Panc1 (cell line): ENCODE measurements around the gene FKBP1A. TPM values are rescaled to one million over a fixed set of nuclear protein-coding genes. Genes with fewer than 3 reads are reported as not detected.

Source experiments
- ATAC-seq: fragments of 200-7000 bp; cut with Tn5 transposase; 2 replicates; pipeline ENCODE4 v1.9.1; 2020; ENCODE audit warnings: mild to moderate bottlenecking, moderate library complexity
- BruUV-seq: library from RNA; stranded (reverse); fragments of 400-500 nt; replicated peaks from 2 replicates; lab custom pipeline; 2021; lab: Mats Ljungman, UMichigan
- CTCF ChIA-PET: fragments of 300-600 bp; sonication (Branson Sonifier 250); formaldehyde crosslinking; loops from one replicate; lab custom pipeline; 2022; ENCODE audit warnings: antibody characterized with exemption; lab: Charles Lee
- POLR2A ChIA-PET: fragments of 300-600 bp; sonication (Branson Sonifier 250); formaldehyde crosslinking; loops from one replicate; lab custom pipeline; 2022; ENCODE audit warnings: antibody characterized with exemption; lab: Charles Lee
- DNase-seq: peaks from one replicate; pipeline ENCODE4 v3.0.0-alpha.2; 2010; ENCODE audit warnings: low read depth, low spot score
- H3K27ac ChIP-seq: 2 replicates; pipeline ENCODE4 v1.5.1; 2011; ENCODE audit warnings: mild to moderate bottlenecking, low read length, inconsistent platforms
- H3K27me3 ChIP-seq: fragments of 200-500 bp; sonication (Bioruptor generic); 2 replicates; pipeline ENCODE4 v1.6.0; 2014; ENCODE audit warnings: low read length, inconsistent platforms; ENCODE audit not compliant: control insufficient read depth, insufficient read depth
- H3K36me3 ChIP-seq: fragments of 200-500 bp; sonication (Bioruptor generic); 2 replicates; pipeline ENCODE4 v1.5.1; 2014; ENCODE audit warnings: inconsistent platforms, mild to moderate bottlenecking, low read length, moderate library complexity; ENCODE audit not compliant: control insufficient read depth, insufficient read depth
- H3K4me1 ChIP-seq: 2 replicates; pipeline ENCODE4 v1.5.1; 2011; ENCODE audit warnings: inconsistent platforms, mild to moderate bottlenecking, low read length, moderate library complexity; ENCODE audit not compliant: control insufficient read depth, insufficient read depth
- H3K4me3 ChIP-seq, 2 experiments: 2 replicates each; pipeline ENCODE4 v1.5.1; 2011 to 2012; ENCODE audit warnings: low read depth in 2 of 2, low read length in 2 of 2, mild to moderate bottlenecking in 2 of 2, inconsistent platforms in 1 of 2, moderate library complexity in 1 of 2
- H3K9me3 ChIP-seq: fragments of 200-500 bp; sonication (Bioruptor generic); 2 replicates; pipeline ENCODE4 v1.5.1; 2014; ENCODE audit warnings: low read depth, mild to moderate bottlenecking, inconsistent platforms, low read length, moderate library complexity; ENCODE audit not compliant: control insufficient read depth, insufficient read depth
- CTCF ChIP-seq: fragments of 450-650 bp; IDR thresholded peaks from 2 replicates; pipeline ENCODE4 v1.5.1; 2017; ENCODE audit warnings: mild to moderate bottlenecking
- POLR2AphosphoS5 ChIP-seq: IDR thresholded peaks from 2 replicates; pipeline ENCODE4 v1.6.1; 2012; ENCODE audit warnings: mild to moderate bottlenecking, low read depth, low read length, moderate library complexity
- REST ChIP-seq, 2 experiments: IDR thresholded peaks; 2 replicates each; pipeline ENCODE4 v1.6.1; 2011 to 2012; ENCODE audit warnings: low read depth in 2 of 2, control low read depth in 1 of 2, low read length in 1 of 2, mild to moderate bottlenecking in 1 of 2, moderate library complexity in 1 of 2; ENCODE audit not compliant: insufficient read depth in 1 of 2
- SIN3A ChIP-seq: IDR thresholded peaks from 2 replicates; pipeline ENCODE4 v1.6.1; 2012; ENCODE audit warnings: low read depth, mild to moderate bottlenecking, low read length, moderate library complexity, borderline replicate concordance; ENCODE audit not compliant: insufficient read depth
- TCF7L2 ChIP-seq: IDR thresholded peaks from 2 replicates; pipeline ENCODE4 v1.6.1; 2011; ENCODE audit warnings: mild to moderate bottlenecking, low read depth, low read length, inconsistent platforms
- in situ Hi-C: cut with HindIII; loops from 2 replicates; pipeline ENCODE4 v1.10.0; 2016; ENCODE audit warnings: low sequenced_read_pairs, low pct_unique_long_range_greater_than_20kb
- intact Hi-C: fragments of 100-400 bp; cut with micrococcal nuclease; formaldehyde crosslinking; loops from one replicate; pipeline ENCODE4 v1.10.0; 2022; ENCODE audit not compliant: unreplicated experiment
- total RNA-seq: library from RNA; stranded (reverse); gene quantifications from one replicate; pipeline ENCODE4 v1.2.1, GENCODE V29; 2021; ENCODE audit not compliant: unreplicated experiment

FKBP1A gene
- total RNA-seq, 1 experiment from 2014 or later: 695 TPM

- H3K9me3 ChIP-seq: no peaks in the 10 kb centered on the region
- H3K4me1 ChIP-seq: peaks cover 32% of the 10 kb centered on the region
- H3K36me3 ChIP-seq: no peaks in the 10 kb centered on the region
- POLR2A ChIA-PET: no interaction called here
- H3K27ac ChIP-seq: no peak overlapping the region
- in situ Hi-C loops (no loop called here), intact Hi-C loops (no loop called here)
- no TSS peak for BruUV-seq
- ATAC-seq (no peak), DNase-seq (no peak)
- no peaks in the 10 kb centered on the region for H3K27me3 ChIP-seq
- H3K4me3 ChIP-seq: no peak overlapping the region
- TF ChIP-seq CTCF (no peak), TCF7L2 (no peak), SIN3A (no peak), REST (IDR thresholded peaks at IDR 0.05; ENCODE audit: insufficient read depth in 1 of 2, low read depth in 2 of 2, low read length in 1 of 2) (no peak), POLR2AphosphoS5 (no peak)
- CTCF ChIA-PET: no interaction called here
Observed at GRCh38 chr20:1331801-1332453, 60.9 kb downstream of the FKBP1A start.

GRCh38 chr20:1331101-1331500 is 61.8 kb downstream of the FKBP1A start:
- in situ Hi-C loops (no loop called here), intact Hi-C loops (no loop called here)
- ATAC-seq: no peak
- no peak for TF ChIP-seq POLR2AphosphoS5
- TF ChIP-seq SIN3A: no peak
- no peak for TF ChIP-seq TCF7L2
- TF ChIP-seq REST (IDR thresholded peaks at IDR 0.05; ENCODE audit: insufficient read depth in 1 of 2, low read depth in 2 of 2, low read length in 1 of 2): no peak
- TF ChIP-seq CTCF: no peak
- peaks cover 33% of the 10 kb centered on the region for H3K4me1 ChIP-seq
- DNase-seq: no peak
- ChIA-PET POLR2A (no interaction called here), CTCF (no interaction called here)
- H3K4me3 ChIP-seq: no peak overlapping the region
- H3K36me3 ChIP-seq: no peaks in the 10 kb centered on the region
- no peaks in the 10 kb centered on the region for H3K9me3 ChIP-seq
- no peaks in the 10 kb centered on the region for H3K27me3 ChIP-seq
- BruUV-seq: no TSS peak
- H3K27ac ChIP-seq: no peak overlapping the region
